CD14-positive monocyte (primary cell): ENCODE data around the gene PRAME. TPM values are rescaled to one million over a fixed set of nuclear protein-coding genes. Genes with fewer than 3 reads are reported as not detected.

Source experiments
- DNase-seq, 3 donors: peaks; one replicate each; pipeline ENCODE4 v3.0.0-alpha.2; 2011 to 2022
- H2AFZ ChIP-seq: 2 replicates; pipeline ENCODE4 v1.6.0; 2012; ENCODE audit warnings: mild to moderate bottlenecking, low read depth, low read length, inconsistent platforms; ENCODE audit not compliant: insufficient read depth, poor library complexity, severe bottlenecking
- H3K27ac ChIP-seq, 2 donors: 1 replicate in 1 of 2; 2 replicates in 1 of 2; pipeline ENCODE4 v1.5.1; 2012 to 2013; ENCODE audit warnings: low read length in 2 of 2, control low read depth in 1 of 2, inconsistent platforms in 1 of 2, low read depth in 1 of 2, mild to moderate bottlenecking in 1 of 2
- H3K27me3 ChIP-seq, 2 donors: one replicate each; pipeline versions ENCODE4 v1.6.0 to v1.6.1; 2011 to 2013; ENCODE audit warnings: low read length in 2 of 2; ENCODE audit not compliant: control insufficient read depth in 2 of 2, insufficient read depth in 2 of 2
- H3K36me3 ChIP-seq, 2 donors: replicated peaks in 1 of 2; 1 replicate in 1 of 2; 2 replicates in 1 of 2; pipeline versions ENCODE4 v1.5.1 to v1.6.1; 2012 to 2013; ENCODE audit warnings: low read length in 2 of 2, control low read depth in 1 of 2, inconsistent platforms in 1 of 2, mild to moderate bottlenecking in 1 of 2; ENCODE audit not compliant: insufficient read depth in 2 of 2, control insufficient read depth in 1 of 2
- H3K4me1 ChIP-seq, 2 donors: 1 replicate in 1 of 2; 2 replicates in 1 of 2; pipeline versions ENCODE4 v1.5.1 to v1.6.1; 2012 to 2013; ENCODE audit warnings: low read length in 2 of 2, control low read depth in 1 of 2, inconsistent platforms in 1 of 2, mild to moderate bottlenecking in 1 of 2, moderate library complexity in 1 of 2; ENCODE audit not compliant: insufficient read depth in 2 of 2, control insufficient read depth in 1 of 2
- H3K4me2 ChIP-seq: replicated peaks from 2 replicates; pipeline ENCODE3; 2012; ENCODE audit warnings: low read length, moderate library complexity, mild to moderate bottlenecking; ENCODE audit not compliant: poor library complexity, severe bottlenecking; ENCODE audit errors: extremely low read depth
- H3K4me3 ChIP-seq, 3 experiments: fragments of 200-600 bp in 1 of 3; sonication (generic) in 1 of 3; replicated peaks in 1 of 3; 1 replicate in 2 of 3; 2 replicates in 1 of 3; pipeline ENCODE4 v1.5.1; 2011 to 2013; ENCODE audit warnings: low read length in 3 of 3, mild to moderate bottlenecking in 3 of 3, control low read depth in 2 of 3, low read depth in 2 of 3, inconsistent platforms in 1 of 3, moderate library complexity in 1 of 3
- H3K79me2 ChIP-seq: 2 replicates; pipeline ENCODE4 v1.6.0; 2012; ENCODE audit warnings: mild to moderate bottlenecking, control low read depth, inconsistent platforms, low read length, moderate library complexity; ENCODE audit not compliant: insufficient read depth
- H3K9ac ChIP-seq: 2 replicates; pipeline ENCODE4 v1.6.0; 2017; ENCODE audit warnings: low read length, mild to moderate bottlenecking; ENCODE audit not compliant: insufficient read depth, poor library complexity, severe bottlenecking
- H3K9me3 ChIP-seq, 2 donors: replicated peaks in 1 of 2; 1 replicate in 1 of 2; 2 replicates in 1 of 2; pipeline versions ENCODE4 v1.5.1 to v1.6.1; 2012 to 2013; ENCODE audit warnings: low read length in 2 of 2, control low read depth in 1 of 2; ENCODE audit not compliant: control insufficient read depth in 1 of 2, insufficient read depth in 1 of 2
- H4K20me1 ChIP-seq: 2 replicates; pipeline ENCODE4 v1.6.0; 2012; ENCODE audit warnings: mild to moderate bottlenecking, low read length, control low read depth, moderate library complexity; ENCODE audit not compliant: insufficient read depth
- H3K27ac Mint-ChIP-seq, 7 donors: one replicate each; pipeline ENCODE4 v1.8.0; 2020; ENCODE audit warnings: mild to moderate bottlenecking in 7 of 7, mixed read lengths in 7 of 7, moderate library complexity in 6 of 7, inconsistent platforms in 2 of 7
- H3K27me3 Mint-ChIP-seq, 3 donors: one replicate each; pipeline ENCODE4 v1.8.0; 2021 to 2022; ENCODE audit warnings: low read depth in 3 of 3, mild to moderate bottlenecking in 3 of 3, mixed read lengths in 3 of 3, moderate library complexity in 3 of 3, inconsistent platforms in 1 of 3
- H3K36me3 Mint-ChIP-seq, 2 donors: one replicate each; pipeline ENCODE4 v1.8.0; 2020; ENCODE audit warnings: mixed read lengths in 2 of 2, inconsistent platforms in 1 of 2, mild to moderate bottlenecking in 1 of 2
- H3K4me1 Mint-ChIP-seq: one replicate; pipeline ENCODE4 v1.8.0; 2020; ENCODE audit warnings: mild to moderate bottlenecking, mixed read lengths
- H3K4me3 Mint-ChIP-seq, 2 donors: one replicate each; pipeline ENCODE4 v1.8.0; 2020; ENCODE audit warnings: mild to moderate bottlenecking in 2 of 2, mixed read lengths in 2 of 2, moderate library complexity in 1 of 2
- H3K9me3 Mint-ChIP-seq, 7 donors: one replicate each; pipeline ENCODE4 v1.8.0; 2020 to 2022; ENCODE audit warnings: mixed read lengths in 7 of 7, mild to moderate bottlenecking in 6 of 7, moderate library complexity in 6 of 7, inconsistent platforms in 2 of 7
- CTCF ChIP-seq: fragments of 200-600 bp; IDR thresholded peaks from one replicate; pipeline ENCODE4 v1.8.0; 2022; ENCODE audit warnings: antibody characterized with exemption, mild to moderate bottlenecking
- WGBS: methylation state at CpG from one replicate; pipeline ENCODE4 v1.1.5; 2013; ENCODE audit warnings: missing lambda C conversion rate; ENCODE audit not compliant: insufficient coverage; 5-methylcytosine and 5-hydroxymethylcytosine counted together
- intact Hi-C, 2 donors: fragments of 100-400 bp; cut with micrococcal nuclease; formaldehyde crosslinking; loops; one replicate each; pipeline versions ENCODE4 v1.15.0 to v1.15.1; 2023
- polyA plus RNA-seq, 3 donors: library from polyadenylated mRNA; depleted of rRNA in 1 of 3; unstranded in 2 of 3; stranded (reverse) in 1 of 3; fragments of 300-500 nt in 2 of 3; fragments of >200 nt in 1 of 3; fragmentation: Illumina TruSeq in 2 of 3; gene quantifications; 1 replicate in 2 of 3; 2 replicates in 1 of 3; pipeline ENCODE4 v1.2.3, GENCODE V29; 2012 to 2021

Gene PRAME
- polyA plus RNA-seq, 3 donors: not detected

- H3K27ac Mint-ChIP-seq: no peak overlapping the region
- H3K27ac ChIP-seq: no peak overlapping the region
- H3K4me1 Mint-ChIP-seq: no peaks in the 10 kb centered on the region
- no peaks in the 10 kb centered on the region for H3K9me3 ChIP-seq
- no peaks in the 10 kb centered on the region for H3K4me1 ChIP-seq
- no peak overlapping the region for H3K4me3 Mint-ChIP-seq
- no peaks in the 10 kb centered on the region for H3K36me3 Mint-ChIP-seq
- H3K27me3 Mint-ChIP-seq: peaks cover 0 to 6% (median 4%) of the 10 kb centered on the region in 3 donors
- H2AFZ ChIP-seq: no peak overlapping the region
- H3K79me2 ChIP-seq: no peaks in the 10 kb centered on the region
- H4K20me1 ChIP-seq: no peaks in the 10 kb centered on the region
- no peaks in the 10 kb centered on the region for H3K36me3 ChIP-seq
- TF ChIP-seq CTCF: no peak
- no peak overlapping the region for H3K9ac ChIP-seq
- WGBS: no CpG with 5 or more reads among the region's 3 CpGs
- H3K9me3 Mint-ChIP-seq: no peaks in the 10 kb centered on the region
- intact Hi-C loops: no loop called here
- H3K4me3 ChIP-seq: no peak overlapping the region
- no peak for DNase-seq
- H3K27me3 ChIP-seq: no peaks in the 10 kb centered on the region
- H3K4me2 ChIP-seq: no peak overlapping the region
These were observed 40.2 kb upstream of the PRAME start for GRCh38 chr22:22599248-22599647.

- Histone ChIP-seq H3K27ac (no peak overlapping the region), H3K79me2 (no peaks in the 10 kb centered on the region), H4K20me1 (no peaks in the 10 kb centered on the region), H3K9ac (no peak overlapping the region), H3K27me3 (no peaks in the 10 kb centered on the region), H3K9me3 (no peaks in the 10 kb centered on the region), H3K36me3 (no peaks in the 10 kb centered on the region), H3K4me2 (no peak overlapping the region), H3K4me1 (no peaks in the 10 kb centered on the region), H3K4me3 (no peak overlapping the region), H2AFZ (no peak overlapping the region)
- no peaks in the 10 kb centered on the region for H3K36me3 Mint-ChIP-seq
- WGBS: 69% methylated on average over 4 of the region's 5 CpGs
- no peak for TF ChIP-seq CTCF
- no peak overlapping the region for H3K4me3 Mint-ChIP-seq
- H3K9me3 Mint-ChIP-seq: no peaks in the 10 kb centered on the region
- peaks cover 2% of the 10 kb centered on the region for H3K4me1 Mint-ChIP-seq
- intact Hi-C loops: no loop called here
- DNase-seq: no peak
- peaks cover 0 to 4% (median 3%) of the 10 kb centered on the region in 3 donors for H3K27me3 Mint-ChIP-seq
- no peak overlapping the region for H3K27ac Mint-ChIP-seq
These were observed 39.1 kb upstream of the PRAME start for GRCh38 chr22:22598144-22598543.
